ENCODE results near the gene SUPV3L1.
A peak's percentile ranks its signal among the peaks of the same experiment; 100 is the strongest.

SUPV3L1 gene

GRCh38 chr10:69230128-69230527 is 50.1 kb downstream of the SUPV3L1 start:
- H3K4me3 ChIP-seq (ENCODE audit: low read length) = no peak overlapping the region
- TF ChIP-seq CTCF (conservative IDR thresholded peaks at IDR 0.05; ENCODE audit: low read length) = no peak
- no peak for DNase-seq (ENCODE audit: low read depth)

GRCh38 chr10:69232252-69232651 is 52.2 kb downstream of the SUPV3L1 start:
- TF ChIP-seq CTCF (conservative IDR thresholded peaks at IDR 0.05; ENCODE audit: low read length) = peak; percentile 22
- DNase-seq (ENCODE audit: low read depth) = peak; percentile 81
- H3K4me3 ChIP-seq (ENCODE audit: low read length) = no peak overlapping the region

DNA sequence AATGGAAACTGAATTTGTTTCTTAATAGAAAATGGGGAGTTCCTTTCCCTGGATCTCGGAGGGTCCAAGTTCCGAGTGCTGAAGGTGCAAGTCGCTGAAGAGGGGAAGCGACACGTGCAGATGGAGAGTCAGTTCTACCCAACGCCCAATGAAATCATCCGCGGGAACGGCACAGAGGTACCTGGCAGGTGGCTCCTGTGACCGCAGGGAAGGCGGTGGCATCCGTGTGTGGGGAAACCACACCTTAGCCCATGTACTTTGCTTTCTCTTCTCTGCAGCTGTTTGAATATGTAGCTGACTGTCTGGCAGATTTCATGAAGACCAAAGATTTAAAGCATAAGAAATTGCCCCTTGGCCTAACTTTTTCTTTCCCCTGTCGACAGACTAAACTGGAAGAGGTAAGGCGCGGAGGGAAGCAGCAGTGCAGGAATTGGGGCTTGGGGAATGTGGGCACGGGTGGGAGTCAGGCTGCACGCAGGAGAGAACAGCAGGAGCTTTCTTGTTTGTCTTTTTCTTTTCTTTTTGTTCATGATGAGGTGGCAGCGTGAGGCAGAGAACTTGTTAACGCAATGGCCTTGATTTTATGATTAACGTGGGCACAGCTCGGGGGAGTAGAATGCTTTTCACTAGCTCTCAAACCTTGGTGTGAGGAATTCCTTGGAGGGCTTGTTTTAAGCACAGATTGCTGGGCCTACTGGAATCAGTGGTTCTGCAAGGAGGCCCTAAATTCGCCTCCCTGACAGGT is 52.9 kb downstream of the SUPV3L1 start:
- no peak for TF ChIP-seq CTCF (conservative IDR thresholded peaks at IDR 0.05; ENCODE audit: low read length)
- no peak overlapping the region for H3K4me3 ChIP-seq (ENCODE audit: low read length)
- DNase-seq (ENCODE audit: low read depth) = no peak

- H3K4me3 ChIP-seq (ENCODE audit: low read length) = no peak overlapping the region
- peak; percentile 29 for DNase-seq (ENCODE audit: low read depth)
- no peak for TF ChIP-seq CTCF (conservative IDR thresholded peaks at IDR 0.05; ENCODE audit: low read length)
Measured at GRCh38 chr10:69234447-69234846, 54.4 kb downstream of the SUPV3L1 start.

DNA sequence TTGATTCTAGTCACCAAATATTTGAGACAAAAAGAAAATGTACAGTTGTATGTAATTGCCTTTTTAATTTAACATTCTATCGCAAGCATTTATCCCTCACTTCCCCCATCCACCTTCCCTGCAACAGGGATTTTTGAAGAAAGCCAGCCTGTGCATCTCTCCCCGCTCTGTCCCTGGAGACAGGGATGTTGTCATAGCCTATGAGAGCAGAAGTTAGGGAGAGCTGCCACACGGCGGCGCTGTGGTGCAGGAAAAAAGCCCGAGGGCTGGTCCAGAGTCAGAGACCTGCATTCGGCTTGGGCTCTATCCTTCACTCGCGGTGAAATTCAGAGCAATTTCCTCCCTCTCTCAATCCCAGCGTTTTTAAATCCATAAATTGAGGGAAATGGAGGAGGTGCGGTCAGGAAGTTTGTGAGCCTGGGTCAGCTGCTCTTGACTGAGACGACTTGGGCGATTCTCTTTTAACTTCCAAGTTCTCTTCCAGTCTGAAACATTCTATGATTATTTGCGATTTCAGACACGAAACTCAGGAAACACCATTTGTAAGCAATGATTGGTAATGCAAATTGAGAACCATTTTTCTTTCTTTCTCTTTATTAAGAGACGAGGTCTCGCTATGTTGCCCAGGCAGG is 57.6 kb downstream of the SUPV3L1 start:
- peak; percentile 98 for TF ChIP-seq CTCF (conservative IDR thresholded peaks at IDR 0.05; ENCODE audit: low read length)
- H3K4me3 ChIP-seq (ENCODE audit: low read length) = no peak overlapping the region
- peak; percentile 66 for DNase-seq (ENCODE audit: low read depth)

DNA sequence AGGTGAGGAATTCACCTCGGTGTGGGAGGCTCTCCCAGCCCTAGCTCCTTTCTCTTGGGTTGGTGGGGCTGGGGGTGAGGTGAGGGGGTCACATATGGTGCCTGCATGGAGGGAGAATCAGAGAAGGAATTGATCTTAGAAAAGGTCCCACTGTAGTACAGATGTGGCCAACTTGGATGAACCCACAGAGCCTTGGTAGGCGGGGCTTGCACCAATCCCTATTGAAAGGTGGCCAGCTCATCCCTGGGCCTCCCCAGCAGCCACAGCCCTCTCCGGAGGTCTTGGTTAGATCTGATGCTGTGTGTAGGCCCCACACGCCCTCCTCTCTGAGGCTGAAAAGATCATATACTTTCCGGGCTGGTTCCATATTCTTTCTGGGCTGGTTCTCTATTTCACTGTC is 59.1 kb downstream of the SUPV3L1 start:
- TF ChIP-seq CTCF (conservative IDR thresholded peaks at IDR 0.05; ENCODE audit: low read length) = no peak

More for the DNA sequence above, 59.1 kb downstream of the SUPV3L1 start:
- no peak for DNase-seq (ENCODE audit: low read depth)
- no peak overlapping the region for H3K4me3 ChIP-seq (ENCODE audit: low read length)

Data from AG10803 (cell line).